Subcutaneous abdominal adipose tissue (tissue), 5 donors: ENCODE data around the gene PCYT2.

ENCODE experiments used
- H3K27ac ChIP-seq: one replicate; pipeline ENCODE4 v1.7.0; 2013; ENCODE audit warnings: low read depth, mild to moderate bottlenecking, inconsistent platforms, low read length, moderate library complexity
- H3K27me3 ChIP-seq, 5 donors: one replicate each; pipeline ENCODE4 v1.7.0; 2013; ENCODE audit warnings: low read length in 5 of 5, inconsistent platforms in 1 of 5; ENCODE audit not compliant: control insufficient read depth in 5 of 5, insufficient read depth in 4 of 5
- H3K36me3 ChIP-seq, 5 donors: one replicate each; pipeline ENCODE4 v1.7.0; 2013; ENCODE audit warnings: low read length in 5 of 5; ENCODE audit not compliant: control insufficient read depth in 5 of 5, insufficient read depth in 5 of 5
- H3K4me1 ChIP-seq, 5 donors: one replicate each; pipeline ENCODE4 v1.7.0; 2013; ENCODE audit warnings: low read length in 5 of 5, mild to moderate bottlenecking in 3 of 5, moderate library complexity in 1 of 5; ENCODE audit not compliant: control insufficient read depth in 5 of 5, insufficient read depth in 5 of 5
- H3K4me3 ChIP-seq, 5 donors: one replicate each; pipeline ENCODE4 v1.7.0; 2013; ENCODE audit warnings: low read length in 5 of 5, low read depth in 1 of 5
- H3K9ac ChIP-seq, 5 donors: one replicate each; pipeline ENCODE4 v1.7.0; 2013; ENCODE audit warnings: low read length in 5 of 5, mild to moderate bottlenecking in 4 of 5, moderate library complexity in 3 of 5
- H3K9me3 ChIP-seq, 5 donors: one replicate each; pipeline ENCODE4 v1.7.0; 2013; ENCODE audit warnings: low read length in 5 of 5; ENCODE audit not compliant: control insufficient read depth in 5 of 5
- donor health status: healthy.
- donor health status: healthy.
- donor health status: healthy.
- donor health status: healthy.
- donor health status: healthy.

PCYT2 gene

GRCh38 chr17:81932333-81932983 is 21.3 kb upstream of the PCYT2 start:
- Histone ChIP-seq H3K27ac (no peak overlapping the region), H3K9me3 (no peaks in the 10 kb centered on the region), H3K4me1 (peaks cover 0 to 23% (median 18%) of the 10 kb centered on the region in 5 donors), H3K36me3 (no peaks in the 10 kb centered on the region), H3K27me3 (peaks cover 27 to 44% (median 42%) of the 10 kb centered on the region in 5 donors), H3K9ac (no peak overlapping the region), H3K4me3 (no peak overlapping the region)

DNA sequence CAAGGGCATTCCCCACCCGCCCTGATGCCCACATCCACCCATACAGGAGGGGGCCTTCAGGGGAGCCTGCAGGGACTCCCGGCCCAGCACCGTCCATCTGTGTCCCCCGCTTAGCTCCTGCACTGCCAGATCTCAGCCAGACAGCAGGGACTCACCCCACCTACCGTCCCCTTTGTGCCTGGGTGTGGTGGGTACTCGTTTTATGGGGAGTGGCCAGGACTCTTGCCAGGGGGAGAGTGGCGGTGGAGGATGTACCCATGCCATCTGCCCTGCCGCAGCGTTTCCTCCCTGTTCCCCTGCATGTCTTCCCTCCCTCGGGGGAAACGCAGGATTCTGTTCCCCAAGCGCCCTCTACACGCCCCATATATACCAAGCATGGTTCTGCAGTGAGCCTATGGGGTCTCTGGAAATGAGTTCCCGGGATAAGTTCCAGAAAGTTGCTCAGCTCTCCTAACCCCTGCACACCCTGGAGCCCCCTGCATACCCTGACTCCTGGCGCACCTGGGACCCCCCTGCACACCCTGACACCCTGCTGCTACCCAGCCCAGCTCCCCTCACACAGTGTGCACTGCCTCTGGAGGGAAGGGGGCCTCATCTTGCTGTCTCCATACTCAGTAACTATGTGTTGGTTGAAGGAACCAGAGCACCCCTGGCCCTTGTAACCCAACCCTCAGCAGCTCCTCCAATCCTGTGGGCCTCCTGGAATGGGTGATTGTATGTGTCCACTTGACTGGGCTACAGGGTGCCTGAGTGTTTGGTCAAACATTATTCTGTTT is 20.5 kb upstream of the PCYT2 start:
- no peaks in the 10 kb centered on the region for H3K36me3 ChIP-seq
- peaks cover 0 to 17% (median 16%) of the 10 kb centered on the region in 5 donors for H3K4me1 ChIP-seq
- H3K27ac ChIP-seq, result no peak overlapping the region
- H3K9me3 ChIP-seq, result no peaks in the 10 kb centered on the region
- H3K9ac ChIP-seq, result no peak overlapping the region
- no peak overlapping the region for H3K4me3 ChIP-seq
- peaks cover 25 to 43% (median 41%) of the 10 kb centered on the region in 5 donors for H3K27me3 ChIP-seq

DNA sequence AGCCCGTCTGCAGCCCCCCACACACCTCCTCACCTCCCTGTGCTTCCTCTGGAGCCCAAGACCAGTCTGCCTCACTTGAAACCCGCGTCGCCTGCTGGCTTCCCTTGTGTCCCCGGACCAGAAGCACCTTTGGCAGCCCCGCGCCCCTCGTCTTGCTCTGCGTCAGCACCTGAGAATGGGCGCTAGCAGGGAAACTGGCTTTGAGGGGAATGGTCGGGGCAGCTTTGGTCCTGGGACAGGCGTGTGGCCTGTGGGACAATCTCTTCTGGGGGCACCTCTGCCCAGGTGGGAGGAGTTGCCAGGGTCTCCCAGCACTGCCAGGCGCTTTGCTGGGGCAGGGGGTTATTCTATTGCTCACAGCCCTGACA is 20.0 kb upstream of the PCYT2 start:
- Histone ChIP-seq H3K9ac (no peak overlapping the region), H3K27me3 (peaks cover 21 to 38% (median 37%) of the 10 kb centered on the region in 5 donors), H3K4me3 (no peak overlapping the region), H3K9me3 (no peaks in the 10 kb centered on the region), H3K36me3 (no peaks in the 10 kb centered on the region), H3K4me1 (peaks cover 3 to 18% (median 17%) of the 10 kb centered on the region in 5 donors), H3K27ac (no peak overlapping the region)

DNA sequence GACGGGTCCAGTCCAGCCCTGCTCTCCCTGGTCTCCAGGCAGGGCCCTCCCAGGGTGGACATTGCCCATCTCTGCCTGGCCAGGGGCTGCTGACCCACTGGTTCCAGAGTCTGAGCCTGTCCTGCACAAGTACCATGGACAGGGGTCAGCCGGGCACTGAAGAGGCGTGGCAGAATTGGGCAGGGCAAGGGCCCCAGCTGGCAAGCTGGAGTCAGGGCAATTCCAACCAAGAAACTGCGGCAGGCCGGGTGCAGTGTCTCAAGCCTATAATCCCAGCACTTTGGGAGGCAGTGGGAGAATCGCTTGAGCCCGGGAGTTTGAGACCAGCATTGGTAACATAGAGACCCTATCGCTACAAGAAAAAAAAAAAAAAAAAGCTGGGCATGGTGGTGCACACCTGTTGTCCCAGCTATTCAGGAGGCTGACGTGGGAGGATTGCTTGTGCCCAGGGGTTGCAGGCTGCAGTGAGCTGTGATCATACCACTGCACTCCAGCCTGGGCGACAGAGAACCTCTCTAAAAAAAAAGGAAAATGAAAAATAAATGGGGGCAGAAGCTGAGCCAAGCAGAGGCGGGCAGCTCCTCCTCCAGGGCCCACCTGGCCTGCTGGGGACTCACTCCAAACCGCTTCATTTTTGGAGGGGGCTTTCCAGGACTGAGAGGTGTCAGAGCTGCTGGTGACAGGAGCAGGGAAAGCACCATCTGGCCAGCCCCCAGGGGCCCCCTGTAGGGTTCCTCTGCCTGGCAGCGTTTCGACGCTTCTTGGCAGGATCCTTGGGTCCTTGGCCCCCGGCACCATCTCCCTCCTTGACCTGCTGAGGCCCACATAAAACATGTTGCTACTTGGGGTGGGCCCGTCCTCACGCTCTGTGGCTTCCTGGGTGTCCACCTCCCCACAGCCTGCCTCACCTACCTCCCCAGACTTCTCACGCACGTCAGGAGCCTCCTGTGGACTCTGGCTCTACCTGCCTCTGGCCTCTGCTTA is 19.2 kb upstream of the PCYT2 start:
- Histone ChIP-seq H3K27me3 (peaks cover 21 to 38% (median 32%) of the 10 kb centered on the region in 5 donors), H3K27ac (no peak overlapping the region), H3K9me3 (no peaks in the 10 kb centered on the region), H3K4me3 (no peak overlapping the region), H3K9ac (no peak overlapping the region), H3K4me1 (peaks cover 5 to 25% (median 23%) of the 10 kb centered on the region in 5 donors), H3K36me3 (no peaks in the 10 kb centered on the region)

GRCh38 chr17:81929253-81930141 is 18.3 kb upstream of the PCYT2 start:
- H3K27ac ChIP-seq, result no peak overlapping the region
- peaks cover 8 to 35% (median 32%) of the 10 kb centered on the region in 5 donors for H3K4me1 ChIP-seq
- no peaks in the 10 kb centered on the region for H3K36me3 ChIP-seq
- H3K4me3 ChIP-seq, result no peak overlapping the region
- no peak overlapping the region for H3K9ac ChIP-seq
- peaks cover 19 to 35% (median 28%) of the 10 kb centered on the region in 5 donors for H3K27me3 ChIP-seq
- no peaks in the 10 kb centered on the region for H3K9me3 ChIP-seq

- peak overlapping the region in 2 of 5 donors; percentile 59 to 75 for H3K4me3 ChIP-seq
- H3K36me3 ChIP-seq, result no peaks in the 10 kb centered on the region
- H3K27ac ChIP-seq, result no peak overlapping the region
- peak overlapping the region in 1 of 5 donors; percentile 23 for H3K9ac ChIP-seq
- no peaks in the 10 kb centered on the region for H3K9me3 ChIP-seq
- H3K27me3 ChIP-seq, result peaks cover 19 to 33% (median 28%) of the 10 kb centered on the region in 5 donors
- peaks cover 8 to 43% (median 40%) of the 10 kb centered on the region in 5 donors for H3K4me1 ChIP-seq
Observed at GRCh38 chr17:81928544-81929252, 17.5 kb upstream of the PCYT2 start.

GRCh38 chr17:81927653-81928543 is 16.7 kb upstream of the PCYT2 start, which contains the start of gene MAFG:
MAFG (minus strand) TSS chr17:81927735; CDS start chr17:81923185, 4,550 bp downstream.
- Histone ChIP-seq H3K36me3 (peaks cover 0 to under 1% (median 0%) of the 10 kb centered on the region in 5 donors), H3K9me3 (no peaks in the 10 kb centered on the region), H3K9ac (peak within 1 kb of the TSS; percentile 26 to 90 (median 85)), H3K27ac (peak within 1 kb of the TSS; percentile 95), H3K4me3 (peak within 1 kb of the TSS; percentile 69 to 77 (median 75)), H3K4me1 (peaks cover 8 to 50% (median 48%) of the 10 kb centered on the region in 5 donors), H3K27me3 (peaks cover 19 to 28% (median 22%) of the 10 kb centered on the region in 5 donors)

- Histone ChIP-seq H3K4me3 (peak overlapping the region in 4 of 5 donors; percentile 74 to 77 (median 75)), H3K27ac (peak overlapping the region; percentile 95), H3K4me1 (peaks cover 8 to 55% (median 53%) of the 10 kb centered on the region in 5 donors), H3K36me3 (peaks cover 0 to 7% (median 5%) of the 10 kb centered on the region in 5 donors), H3K9me3 (no peaks in the 10 kb centered on the region), H3K27me3 (peaks cover 16 to 23% (median 21%) of the 10 kb centered on the region in 5 donors), H3K9ac (peak overlapping the region in 4 of 5 donors; percentile 59 to 90 (median 86))
Observed at GRCh38 chr17:81927152-81927652, 16.0 kb upstream of the PCYT2 start.
